SKM-1 treated with dmso at 0.1 percent for 144 hours (cell line): ENCODE measurements around the gene MPDZ.

Experiments used
- DNase-seq: peaks from one replicate; lab custom pipeline; 2025; ENCODE audit not compliant: unreplicated experiment; lab: John Stamatoyannopoulos, UW

The MPDZ gene

GRCh38 chr9:13140843-13141592, 138.5 kb downstream of the MPDZ start:
- no peak for DNase-seq

- no peak for DNase-seq
These were observed 139.8 kb downstream of the MPDZ start for GRCh38 chr9:13139641-13140171.

- no peak for DNase-seq
These were observed 142.1 kb downstream of the MPDZ start for GRCh38 chr9:13137426-13137825.

GRCh38 chr9:13131991-13132390, 147.5 kb downstream of the MPDZ start:
- DNase-seq = no peak

- no peak for DNase-seq
These were observed 148.1 kb downstream of the MPDZ start for GRCh38 chr9:13131416-13131815.

- no peak for DNase-seq
These were observed 151.1 kb downstream of the MPDZ start for GRCh38 chr9:13128266-13128860.

GRCh38 chr9:13127131-13127530, 152.4 kb downstream of the MPDZ start:
- no peak for DNase-seq

- DNase-seq = no peak
These were observed 154.2 kb downstream of the MPDZ start for GRCh38 chr9:13125261-13125660.

- DNase-seq = no peak
These were observed 156.6 kb downstream of the MPDZ start for GRCh38 chr9:13122756-13123369.

- no peak for DNase-seq
These were observed 161.2 kb downstream of the MPDZ start for GRCh38 chr9:13118313-13118712.

GRCh38 chr9:13116292-13116691, 163.2 kb downstream of the MPDZ start:
- DNase-seq = no peak

GRCh38 chr9:13113751-13114150, 165.7 kb downstream of the MPDZ start:
- no peak for DNase-seq

GRCh38 chr9:13113216-13113615, 166.3 kb downstream of the MPDZ start:
- no peak for DNase-seq

GRCh38 chr9:13111778-13112177, 167.7 kb downstream of the MPDZ start:
- no peak for DNase-seq

- no peak for DNase-seq
These were observed 168.6 kb downstream of the MPDZ start for GRCh38 chr9:13110766-13111417.

GRCh38 chr9:13109781-13110180, 169.7 kb downstream of the MPDZ start:
- DNase-seq = no peak

GRCh38 chr9:13107008-13107407, 172.5 kb downstream of the MPDZ start:
- no peak for DNase-seq

- no peak for DNase-seq
These were observed 178.4 kb downstream of the MPDZ start for GRCh38 chr9:13100914-13101572.

- DNase-seq = no peak
These were observed 184.4 kb downstream of the MPDZ start for GRCh38 chr9:13095056-13095455.

GRCh38 chr9:13090628-13091027, 188.9 kb downstream of the MPDZ start:
- no peak for DNase-seq

- DNase-seq = no peak
These were observed 189.8 kb downstream of the MPDZ start for GRCh38 chr9:13089666-13090065.
